Measurements from ENCODE around the gene LSAMP. TPM values are rescaled to one million over a fixed set of nuclear protein-coding genes. Genes with fewer than 3 reads are reported as not detected.

The LSAMP gene
- total RNA-seq, 1 donor: 3.3 TPM

DNA sequence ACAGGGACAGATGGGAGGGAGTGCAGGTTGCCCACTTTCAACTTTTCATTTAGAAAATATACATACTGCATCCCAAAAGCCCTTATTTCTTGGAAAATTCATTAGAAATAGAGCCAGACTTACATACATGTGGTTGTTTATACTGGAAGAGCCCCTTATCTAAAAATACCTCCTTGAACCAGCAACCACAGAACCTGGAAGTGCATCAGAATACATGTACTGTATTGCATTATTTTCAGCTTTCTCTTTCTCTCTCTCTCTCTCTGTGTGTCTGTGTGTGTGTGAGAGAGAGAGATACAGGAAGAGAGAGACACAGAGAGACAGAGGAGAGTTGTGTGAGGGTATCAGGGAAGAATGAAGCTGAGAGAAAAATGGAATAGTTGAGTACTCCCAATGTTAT, 29.5 kb upstream of the LSAMP start:
- Histone ChIP-seq H3K27ac (ENCODE audit: low read depth, low read length) (no peak overlapping the region), H4K20me1 (ENCODE audit: insufficient read depth, low read length) (no peaks in the 10 kb centered on the region), H3K4me3 (ENCODE audit: insufficient read depth, low read length) (no peak overlapping the region), H3K4me2 (ENCODE audit: insufficient read depth, low read length) (no peak overlapping the region), H3K79me2 (ENCODE audit: insufficient read depth, low read length) (no peaks in the 10 kb centered on the region), H3K9me3 (ENCODE audit: low read depth, low read length) (no peaks in the 10 kb centered on the region), H3K27me3 (ENCODE audit: insufficient read depth, low read length) (no peaks in the 10 kb centered on the region), H3K4me1 (ENCODE audit: insufficient read depth, low read length) (no peaks in the 10 kb centered on the region), H3K36me3 (ENCODE audit: insufficient read depth, low read length) (no peaks in the 10 kb centered on the region), H2AFZ (ENCODE audit: low read length) (no peak overlapping the region)
- TF ChIP-seq, protein P1, sequence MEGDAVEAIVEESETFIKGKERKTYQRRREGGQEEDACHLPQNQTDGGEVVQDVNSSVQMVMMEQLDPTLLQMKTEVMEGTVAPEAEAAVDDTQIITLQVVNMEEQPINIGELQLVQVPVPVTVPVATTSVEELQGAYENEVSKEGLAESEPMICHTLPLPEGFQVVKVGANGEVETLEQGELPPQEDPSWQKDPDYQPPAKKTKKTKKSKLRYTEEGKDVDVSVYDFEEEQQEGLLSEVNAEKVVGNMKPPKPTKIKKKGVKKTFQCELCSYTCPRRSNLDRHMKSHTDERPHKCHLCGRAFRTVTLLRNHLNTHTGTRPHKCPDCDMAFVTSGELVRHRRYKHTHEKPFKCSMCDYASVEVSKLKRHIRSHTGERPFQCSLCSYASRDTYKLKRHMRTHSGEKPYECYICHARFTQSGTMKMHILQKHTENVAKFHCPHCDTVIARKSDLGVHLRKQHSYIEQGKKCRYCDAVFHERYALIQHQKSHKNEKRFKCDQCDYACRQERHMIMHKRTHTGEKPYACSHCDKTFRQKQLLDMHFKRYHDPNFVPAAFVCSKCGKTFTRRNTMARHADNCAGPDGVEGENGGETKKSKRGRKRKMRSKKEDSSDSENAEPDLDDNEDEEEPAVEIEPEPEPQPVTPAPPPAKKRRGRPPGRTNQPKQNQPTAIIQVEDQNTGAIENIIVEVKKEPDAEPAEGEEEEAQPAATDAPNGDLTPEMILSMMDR (IDR thresholded peaks at IDR 0.05; ENCODE audit: extremely low read depth, low read depth, low read length): no peak
- no peak for DNase-seq (ENCODE audit: insufficient read length, low spot score, missing footprints)

DNA sequence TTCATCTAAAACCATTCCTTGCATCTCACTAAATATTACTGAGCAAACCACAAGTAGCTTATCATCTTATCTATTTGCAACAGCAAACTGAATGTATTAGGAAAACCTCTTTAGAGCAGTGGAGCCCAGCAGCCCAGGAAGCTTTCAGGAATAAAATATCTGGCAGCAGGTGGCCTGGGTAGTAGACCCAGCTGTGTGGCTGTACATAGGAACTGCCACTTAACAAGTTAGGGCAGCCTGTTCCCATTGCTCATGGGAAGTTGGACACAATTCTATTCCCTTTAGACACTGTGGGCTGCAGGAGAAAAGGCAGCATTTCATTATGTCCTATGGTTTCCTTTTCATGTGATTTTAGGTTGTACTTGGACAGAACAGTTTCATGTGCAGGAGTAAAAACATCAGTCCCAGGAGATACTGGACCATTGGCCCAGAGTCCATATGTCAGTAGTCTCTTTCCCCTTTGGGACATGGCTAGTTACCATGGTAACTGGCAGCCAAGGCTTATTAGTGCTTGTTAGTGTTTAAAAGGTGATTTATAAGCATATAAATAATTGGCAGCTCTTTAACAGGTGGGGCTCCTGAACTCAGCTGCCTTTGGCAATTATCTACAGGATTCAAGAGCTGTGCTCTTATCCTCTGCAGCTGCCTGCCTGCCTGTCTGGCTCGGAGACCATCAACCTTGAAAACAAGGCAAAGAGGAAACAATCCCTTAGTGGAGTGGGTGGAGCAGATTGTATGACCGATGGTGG, 28.9 kb upstream of the LSAMP start:
- Histone ChIP-seq H3K79me2 (ENCODE audit: insufficient read depth, low read length) (no peaks in the 10 kb centered on the region), H2AFZ (ENCODE audit: low read length) (no peak overlapping the region), H3K4me3 (ENCODE audit: insufficient read depth, low read length) (no peak overlapping the region), H3K4me1 (ENCODE audit: insufficient read depth, low read length) (no peaks in the 10 kb centered on the region), H3K4me2 (ENCODE audit: insufficient read depth, low read length) (no peak overlapping the region), H3K27ac (ENCODE audit: low read depth, low read length) (no peak overlapping the region), H3K27me3 (ENCODE audit: insufficient read depth, low read length) (no peaks in the 10 kb centered on the region), H3K9me3 (ENCODE audit: low read depth, low read length) (no peaks in the 10 kb centered on the region), H3K36me3 (ENCODE audit: insufficient read depth, low read length) (no peaks in the 10 kb centered on the region), H4K20me1 (ENCODE audit: insufficient read depth, low read length) (no peaks in the 10 kb centered on the region)
- TF ChIP-seq, protein P1 (IDR thresholded peaks at IDR 0.05; ENCODE audit: extremely low read depth, low read depth, low read length): no peak
- no peak for DNase-seq (ENCODE audit: insufficient read length, low spot score, missing footprints)

DNA sequence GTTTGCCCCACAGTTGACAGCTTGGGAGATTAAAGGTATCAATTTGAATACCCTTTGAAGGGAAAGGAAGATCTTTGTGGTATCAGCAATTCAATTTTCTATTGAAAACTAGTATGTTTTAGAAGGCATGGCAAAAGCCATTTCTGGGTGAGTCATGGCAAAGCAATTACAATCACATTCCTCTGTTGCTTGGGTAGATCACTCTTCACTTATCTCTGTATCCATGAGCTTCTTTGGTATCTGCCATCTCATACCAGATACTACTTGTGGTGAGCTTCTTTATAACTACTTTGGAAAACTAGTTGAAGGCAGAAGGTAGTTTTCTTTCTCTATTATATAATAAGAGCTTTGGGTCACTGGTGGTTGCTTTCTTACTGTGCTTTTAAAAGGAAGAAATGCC, 28.3 kb upstream of the LSAMP start:
- no peaks in the 10 kb centered on the region for H3K4me1 ChIP-seq (ENCODE audit: insufficient read depth, low read length)
- H3K79me2 ChIP-seq (ENCODE audit: insufficient read depth, low read length): no peaks in the 10 kb centered on the region
- H3K4me3 ChIP-seq (ENCODE audit: insufficient read depth, low read length): no peak overlapping the region
- H3K27ac ChIP-seq (ENCODE audit: low read depth, low read length): no peak overlapping the region
- no peaks in the 10 kb centered on the region for H3K36me3 ChIP-seq (ENCODE audit: insufficient read depth, low read length)
- no peaks in the 10 kb centered on the region for H3K9me3 ChIP-seq (ENCODE audit: low read depth, low read length)
- H2AFZ ChIP-seq (ENCODE audit: low read length): no peak overlapping the region
- no peaks in the 10 kb centered on the region for H3K27me3 ChIP-seq (ENCODE audit: insufficient read depth, low read length)
- no peaks in the 10 kb centered on the region for H4K20me1 ChIP-seq (ENCODE audit: insufficient read depth, low read length)
- H3K4me2 ChIP-seq (ENCODE audit: insufficient read depth, low read length): no peak overlapping the region
- TF ChIP-seq, protein P1 (IDR thresholded peaks at IDR 0.05; ENCODE audit: extremely low read depth, low read depth, low read length): no peak
- DNase-seq (ENCODE audit: insufficient read length, low spot score, missing footprints): no peak

DNA sequence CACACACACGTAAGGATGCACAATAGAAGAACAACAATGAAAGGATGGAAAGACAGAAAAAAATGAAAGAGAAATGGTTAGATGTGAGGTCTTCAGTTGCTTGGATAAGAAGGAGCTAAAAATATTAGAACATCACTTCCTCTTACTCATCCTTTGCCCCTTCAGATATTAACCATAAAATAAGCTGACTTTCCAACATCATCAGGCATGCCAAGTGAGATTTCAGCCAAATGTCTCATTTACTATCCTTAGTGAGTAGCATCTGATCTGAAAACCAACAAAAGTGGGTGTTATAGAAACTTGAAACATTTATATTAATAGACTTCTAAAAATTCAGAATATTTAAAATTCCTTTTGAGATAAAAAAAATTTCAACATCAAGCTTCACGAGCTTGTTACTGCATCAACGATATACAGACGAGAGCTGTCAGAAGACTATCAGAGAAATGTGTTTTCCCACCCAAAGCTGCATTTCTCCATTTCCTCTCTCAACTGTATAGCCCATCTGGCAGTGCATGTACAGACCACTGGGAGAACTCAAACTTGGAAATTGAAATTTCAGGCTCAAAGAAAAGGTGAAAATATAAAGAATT, 25.4 kb upstream of the LSAMP start:
- no peaks in the 10 kb centered on the region for H3K9me3 ChIP-seq (ENCODE audit: low read depth, low read length)
- H3K36me3 ChIP-seq (ENCODE audit: insufficient read depth, low read length): no peaks in the 10 kb centered on the region
- H3K4me1 ChIP-seq (ENCODE audit: insufficient read depth, low read length): no peaks in the 10 kb centered on the region
- no peak overlapping the region for H3K27ac ChIP-seq (ENCODE audit: low read depth, low read length)
- H2AFZ ChIP-seq (ENCODE audit: low read length): no peak overlapping the region
- H3K27me3 ChIP-seq (ENCODE audit: insufficient read depth, low read length): no peaks in the 10 kb centered on the region
- no peak overlapping the region for H3K4me2 ChIP-seq (ENCODE audit: insufficient read depth, low read length)
- H4K20me1 ChIP-seq (ENCODE audit: insufficient read depth, low read length): no peaks in the 10 kb centered on the region
- no peak for DNase-seq (ENCODE audit: insufficient read length, low spot score, missing footprints)
- no peak overlapping the region for H3K4me3 ChIP-seq (ENCODE audit: insufficient read depth, low read length)
- H3K79me2 ChIP-seq (ENCODE audit: insufficient read depth, low read length): no peaks in the 10 kb centered on the region
- TF ChIP-seq, protein P1 (IDR thresholded peaks at IDR 0.05; ENCODE audit: extremely low read depth, low read depth, low read length): no peak

Data from osteoblast (primary cell).